Gastroesophageal sphincter (tissue), 3 donors: Measurements from ENCODE around the gene TMEM106A.

Experiments
- CTCF ChIP-seq, 4 experiments: fragments of 200-600 bp in 2 of 4; fragments of 450-650 bp in 2 of 4; sonication (generic) in 1 of 4; IDR thresholded peaks; one replicate each; pipeline ENCODE4 v1.5.1; 2017 to 2019; ENCODE audit warnings: antibody characterized with exemption in 4 of 4, mild to moderate bottlenecking in 2 of 4, moderate library complexity in 2 of 4
- POLR2A ChIP-seq, 2 donors: fragments of 450-650 bp; IDR thresholded peaks; one replicate each; pipeline ENCODE4 v1.6.1; 2017; ENCODE audit warnings: antibody characterized with exemption in 2 of 2, mild to moderate bottlenecking in 2 of 2, moderate library complexity in 1 of 2

GRCh38 chr17:43213545-43213944 is 1.9 kb downstream of the TMEM106A start:
- TF ChIP-seq CTCF (IDR thresholded peaks at IDR 0.05) = no peak
- no peak for TF ChIP-seq POLR2A (IDR thresholded peaks at IDR 0.05)
